ENCODE measurements around the gene F10.
"Not testable (repeated sequence)": the region's sequence is repeated elsewhere in the genome, so short reads cannot be mapped to it uniquely, and the experiment has no call there.

The F10 gene

GRCh38 chr13:113155201-113155600 lies 32.6 kb downstream of the F10 start:
- peak; percentile 37 for DNase-seq

GRCh38 chr13:113155982-113156655 lies 33.5 kb downstream of the F10 start:
- peak; percentile 21 for DNase-seq

- DNase-seq, result peak; percentile 50
Observed at GRCh38 chr13:113157206-113157928, 34.8 kb downstream of the F10 start.

- peak; percentile 58 for DNase-seq
Observed at GRCh38 chr13:113157929-113158747, 35.5 kb downstream of the F10 start, which contains the start of gene PROZ. TSS of gene PROZ (plus strand) at chr13:113158648. CDS start at chr13:113158661, 13 bp downstream.

- peak; percentile 54 for DNase-seq
Observed at GRCh38 chr13:113158946-113159345, 36.3 kb downstream of the F10 start.

- peak; percentile 54 for DNase-seq
Observed at GRCh38 chr13:113159701-113160100, 37.1 kb downstream of the F10 start.

- DNase-seq, result peak; percentile 45
Observed at GRCh38 chr13:113160983-113161382, 38.4 kb downstream of the F10 start.

GRCh38 chr13:113161433-113161832 lies 38.8 kb downstream of the F10 start:
- no peak for DNase-seq

- DNase-seq, result not testable (repeated sequence)
Observed at GRCh38 chr13:113161975-113162374, 39.4 kb downstream of the F10 start.

GRCh38 chr13:113162783-113163685 lies 40.4 kb downstream of the F10 start:
- no peak for DNase-seq

- DNase-seq, result no peak
Observed at GRCh38 chr13:113164492-113164891, 41.9 kb downstream of the F10 start.

GRCh38 chr13:113166266-113166665 lies 43.7 kb downstream of the F10 start:
- no peak for DNase-seq

GRCh38 chr13:113166681-113167080 lies 44.1 kb downstream of the F10 start:
- DNase-seq, result no peak

- DNase-seq, result no peak
Observed at GRCh38 chr13:113167155-113167554, 44.6 kb downstream of the F10 start.

GRCh38 chr13:113167575-113167974 lies 45.0 kb downstream of the F10 start:
- no peak for DNase-seq

- no peak for DNase-seq
Observed at GRCh38 chr13:113168211-113168610, 45.6 kb downstream of the F10 start.

GRCh38 chr13:113169277-113170272 lies 47.0 kb downstream of the F10 start:
- peak; percentile 19 for DNase-seq

- DNase-seq, result peak; percentile 12
Observed at GRCh38 chr13:113170511-113170910, 47.9 kb downstream of the F10 start.

GRCh38 chr13:113171250-113172125 lies 48.9 kb downstream of the F10 start:
- DNase-seq, result peak; percentile 38

- peak; percentile 8 for DNase-seq
Observed at GRCh38 chr13:113172419-113172926, 49.9 kb downstream of the F10 start.
